HepG2 (cell line): ENCODE measurements around the gene PAXX. TPM values are rescaled to one million over a fixed set of nuclear protein-coding genes. Genes with fewer than 3 reads are reported as not detected.
A peak's percentile ranks its signal among the peaks of the same experiment; 100 is the strongest.

ENCODE experiments used
- ATF1 ChIP-seq: IDR thresholded peaks from 2 replicates; pipeline ENCODE4 v1.6.1; 2016; ENCODE audit warnings: mild to moderate bottlenecking, control low read depth
- BRCA1 ChIP-seq: sonication (generic); formaldehyde crosslinking; IDR thresholded peaks from 2 replicates; pipeline ENCODE4 v1.4.0; 2020; ENCODE audit warnings: missing genetic modification reagents
- CC2D1A ChIP-seq: sonication (generic); formaldehyde crosslinking; IDR thresholded peaks from 2 replicates; pipeline ENCODE4 v1.8.1; 2023; ENCODE audit warnings: mild to moderate bottlenecking, missing genetic modification reagents
- ERF ChIP-seq: IDR thresholded peaks from 2 replicates; pipeline ENCODE4 v1.6.1; 2018; ENCODE audit warnings: missing biosample characterization, missing genetic modification reagents
- FOXM1 ChIP-seq: sonication (generic); formaldehyde crosslinking; IDR thresholded peaks from 2 replicates; pipeline ENCODE4 v1.5.0; 2020; ENCODE audit warnings: missing genetic modification reagents
- HNF4A ChIP-seq: sonication (generic); formaldehyde crosslinking; IDR thresholded peaks from 2 replicates; pipeline ENCODE4 v1.4.0; 2020; ENCODE audit warnings: missing genetic modification reagents
- LCORL ChIP-seq, 2 experiments: fragments of 450-650 bp in 1 of 2; sonication (generic) in 1 of 2; formaldehyde crosslinking in 1 of 2; IDR thresholded peaks; 2 replicates each; pipeline versions ENCODE4 v1.5.0 to v1.6.1; 2017 to 2020; ENCODE audit warnings: antibody characterized with exemption in 1 of 2, missing genetic modification reagents in 1 of 2
- MAF1 ChIP-seq: sonication (generic); formaldehyde crosslinking; IDR thresholded peaks from 2 replicates; pipeline ENCODE4 v1.5.0; 2020; ENCODE audit warnings: missing genetic modification reagents, borderline replicate concordance
- MIER3 ChIP-seq: IDR thresholded peaks from 2 replicates; pipeline ENCODE4 v1.6.1; 2016; ENCODE audit warnings: missing compliant biosample characterization, borderline replicate concordance
- NFIC ChIP-seq: IDR thresholded peaks from 2 replicates; pipeline ENCODE4 v1.6.1; 2012; ENCODE audit warnings: mild to moderate bottlenecking, low read length, inconsistent platforms
- NFRKB ChIP-seq: fragments of 450-650 bp; IDR thresholded peaks from 2 replicates; pipeline ENCODE4 v1.6.1; 2017
- RARG ChIP-seq: sonication (generic); formaldehyde crosslinking; IDR thresholded peaks from 2 replicates; pipeline ENCODE4 v1.4.0; 2020; ENCODE audit warnings: low read depth, mild to moderate bottlenecking, missing genetic modification reagents
- RFX3 ChIP-seq: IDR thresholded peaks from 2 replicates; pipeline ENCODE4 v1.6.1; 2016; ENCODE audit warnings: missing biosample characterization, missing genetic modification reagents
- SOX5 ChIP-seq: IDR thresholded peaks from 2 replicates; pipeline ENCODE4 v1.6.1; 2016; ENCODE audit warnings: borderline replicate concordance
- SSRP1 ChIP-seq: IDR thresholded peaks from 2 replicates; pipeline ENCODE4 v1.6.1; 2016; ENCODE audit warnings: control low read depth
- ZFP36 ChIP-seq: fragments of 150-350 bp; IDR thresholded peaks from 2 replicates; pipeline ENCODE4 v1.6.1; 2018; ENCODE audit warnings: borderline replicate concordance, low read length, low read depth; ENCODE audit not compliant: partially characterized antibody
- ZMYM2 ChIP-seq: sonication (generic); formaldehyde crosslinking; IDR thresholded peaks from 2 replicates; pipeline ENCODE4 v1.8.0; 2022; ENCODE audit warnings: mild to moderate bottlenecking, missing genetic modification reagents
- ZMYM3 ChIP-seq: sonication (generic); formaldehyde crosslinking; IDR thresholded peaks from 2 replicates; pipeline ENCODE4 v1.5.1; 2020; ENCODE audit warnings: mild to moderate bottlenecking, missing genetic modification reagents
- ZNF337 ChIP-seq: sonication (generic); formaldehyde crosslinking; IDR thresholded peaks from 2 replicates; pipeline ENCODE4 v1.5.1; 2020; ENCODE audit warnings: missing genetic modification reagents, low read depth, mild to moderate bottlenecking, borderline replicate concordance
- ZNF670 ChIP-seq: sonication (generic); formaldehyde crosslinking; IDR thresholded peaks from 2 replicates; pipeline ENCODE4 v1.8.0; 2022; ENCODE audit warnings: mild to moderate bottlenecking, missing genetic modification reagents, borderline replicate concordance
- ZNF749 ChIP-seq: sonication (generic); formaldehyde crosslinking; IDR thresholded peaks from 2 replicates; pipeline ENCODE4 v1.8.0; 2022; ENCODE audit warnings: mild to moderate bottlenecking, missing genetic modification reagents, moderate library complexity, borderline replicate concordance
- ZSCAN25 ChIP-seq: sonication (generic); formaldehyde crosslinking; IDR thresholded peaks from 2 replicates; pipeline ENCODE4 v1.8.0; 2022; ENCODE audit warnings: mild to moderate bottlenecking, missing genetic modification reagents
- ZSCAN31 ChIP-seq: sonication (generic); formaldehyde crosslinking; IDR thresholded peaks from 2 replicates; pipeline ENCODE4 v1.5.0; 2020; ENCODE audit warnings: low read depth, mild to moderate bottlenecking, missing genetic modification reagents
- polyA plus RNA-seq, 8 experiments: library from polyadenylated mRNA; depleted of rRNA in 3 of 8; stranded (reverse) in 7 of 8; unstranded in 1 of 8; fragments of >200 nt; fragmentation: Illumina TruSeq in 4 of 8; extraction: Trizol in 4 of 8; gene quantifications; 2 replicates each; pipeline versions ENCODE4 v1.2.1 to v1.2.3, GENCODE V29; 2011 to 2016; ENCODE audit warnings: low read depth in 4 of 8, missing spikeins in 1 of 8, mixed read lengths in 1 of 8; ENCODE audit not compliant: insufficient read depth in 1 of 8
- total RNA-seq, 5 experiments: library from RNA; depleted of rRNA; stranded (reverse); fragments of >200 nt; fragmentation: Illumina TruSeq; extraction: Trizol; gene quantifications; 2 replicates each; pipeline ENCODE4 v1.2.3, GENCODE V29; 2016; ENCODE audit warnings: low read depth in 1 of 5
- TF ChIP-seq, protein P1 (sequence below): sonication (generic); formaldehyde crosslinking; IDR thresholded peaks from 2 replicates; pipeline ENCODE4 v1.5.1; 2020; ENCODE audit warnings: mild to moderate bottlenecking, moderate library complexity, missing genetic modification reagents
- TF ChIP-seq, protein P2 (sequence below): sonication (generic); formaldehyde crosslinking; IDR thresholded peaks from 2 replicates; pipeline ENCODE4 v1.4.0; 2020; ENCODE audit warnings: missing genetic modification reagents
- TF ChIP-seq, protein P3 (sequence below): sonication (generic); formaldehyde crosslinking; IDR thresholded peaks from 2 replicates; pipeline ENCODE4 v1.8.1; 2023; ENCODE audit warnings: missing genetic modification reagents, mild to moderate bottlenecking, borderline replicate concordance
- TF ChIP-seq, protein P4 (sequence below): IDR thresholded peaks from 2 replicates; pipeline ENCODE4 v1.6.1; 2016; ENCODE audit warnings: control low read depth

The PAXX gene
- total and polyA plus RNA-seq, 2 of the 13 experiments (the other 11 are each of a cell fraction or from before 2014, with no cell fraction given), result 14.0 to 31.9 TPM

DNA sequence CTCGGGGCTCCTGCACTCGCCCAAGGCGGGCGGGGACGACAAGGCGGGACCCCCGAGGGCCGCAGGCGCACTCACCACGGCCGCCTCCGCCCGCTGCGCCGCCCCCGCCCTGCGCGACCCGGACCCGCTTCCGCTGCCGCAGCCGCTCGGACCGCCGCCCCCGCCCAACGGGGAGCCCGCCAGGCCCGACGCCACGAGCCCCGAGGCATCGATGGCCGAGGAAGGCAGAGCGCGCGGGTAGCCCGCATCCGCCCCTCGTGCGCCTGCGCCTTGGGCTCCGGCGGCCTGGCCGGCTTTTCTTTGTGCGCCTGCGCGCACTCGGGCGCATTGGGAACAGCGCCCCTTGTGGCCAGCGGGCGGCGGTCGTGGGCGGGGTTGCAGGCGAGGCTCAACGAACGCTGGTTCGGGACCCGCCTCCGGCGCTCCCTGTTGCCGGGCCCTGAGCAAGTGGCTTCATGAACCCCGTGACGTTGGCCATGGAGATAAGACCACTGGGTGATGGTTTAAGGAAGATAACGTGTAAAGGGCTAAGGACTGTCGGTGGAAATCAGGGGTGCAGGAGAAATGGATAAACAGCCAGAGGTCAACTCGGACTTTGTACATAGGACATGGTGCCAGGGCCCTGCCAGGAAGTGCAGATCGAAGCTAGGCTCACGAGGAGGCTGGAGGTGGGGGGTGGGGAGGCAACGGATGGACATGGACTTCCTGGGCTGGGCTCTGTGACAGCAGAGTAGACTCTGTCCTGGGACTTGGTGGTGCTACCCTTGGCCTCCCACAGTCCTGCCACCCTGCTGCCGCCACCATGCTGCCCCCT is 47.5 kb upstream of the PAXX start, which contains the start of the genes C8G and FBXW5 (continued):
- TF ChIP-seq, protein P1, sequence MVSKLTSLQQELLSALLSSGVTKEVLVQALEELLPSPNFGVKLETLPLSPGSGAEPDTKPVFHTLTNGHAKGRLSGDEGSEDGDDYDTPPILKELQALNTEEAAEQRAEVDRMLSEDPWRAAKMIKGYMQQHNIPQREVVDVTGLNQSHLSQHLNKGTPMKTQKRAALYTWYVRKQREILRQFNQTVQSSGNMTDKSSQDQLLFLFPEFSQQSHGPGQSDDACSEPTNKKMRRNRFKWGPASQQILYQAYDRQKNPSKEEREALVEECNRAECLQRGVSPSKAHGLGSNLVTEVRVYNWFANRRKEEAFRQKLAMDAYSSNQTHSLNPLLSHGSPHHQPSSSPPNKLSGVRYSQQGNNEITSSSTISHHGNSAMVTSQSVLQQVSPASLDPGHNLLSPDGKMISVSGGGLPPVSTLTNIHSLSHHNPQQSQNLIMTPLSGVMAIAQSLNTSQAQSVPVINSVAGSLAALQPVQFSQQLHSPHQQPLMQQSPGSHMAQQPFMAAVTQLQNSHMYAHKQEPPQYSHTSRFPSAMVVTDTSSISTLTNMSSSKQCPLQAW, result peak; percentile 37; the same call in 1 of the 2 replicates
- TF ChIP-seq, protein P2, sequence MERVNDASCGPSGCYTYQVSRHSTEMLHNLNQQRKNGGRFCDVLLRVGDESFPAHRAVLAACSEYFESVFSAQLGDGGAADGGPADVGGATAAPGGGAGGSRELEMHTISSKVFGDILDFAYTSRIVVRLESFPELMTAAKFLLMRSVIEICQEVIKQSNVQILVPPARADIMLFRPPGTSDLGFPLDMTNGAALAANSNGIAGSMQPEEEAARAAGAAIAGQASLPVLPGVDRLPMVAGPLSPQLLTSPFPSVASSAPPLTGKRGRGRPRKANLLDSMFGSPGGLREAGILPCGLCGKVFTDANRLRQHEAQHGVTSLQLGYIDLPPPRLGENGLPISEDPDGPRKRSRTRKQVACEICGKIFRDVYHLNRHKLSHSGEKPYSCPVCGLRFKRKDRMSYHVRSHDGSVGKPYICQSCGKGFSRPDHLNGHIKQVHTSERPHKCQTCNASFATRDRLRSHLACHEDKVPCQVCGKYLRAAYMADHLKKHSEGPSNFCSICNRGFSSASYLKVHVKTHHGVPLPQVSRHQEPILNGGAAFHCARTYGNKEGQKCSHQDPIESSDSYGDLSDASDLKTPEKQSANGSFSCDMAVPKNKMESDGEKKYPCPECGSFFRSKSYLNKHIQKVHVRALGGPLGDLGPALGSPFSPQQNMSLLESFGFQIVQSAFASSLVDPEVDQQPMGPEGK (CRISPR knock-in tag), result peak; percentile 71; the same call in 1 of the 2 replicates
- TF ChIP-seq, protein P3, sequence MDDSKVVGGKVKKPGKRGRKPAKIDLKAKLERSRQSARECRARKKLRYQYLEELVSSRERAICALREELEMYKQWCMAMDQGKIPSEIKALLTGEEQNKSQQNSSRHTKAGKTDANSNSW (CRISPR knock-in tag), result no peak
- TF ChIP-seq ZMYM3, result peak; percentile 43; the same call in 1 of the 2 replicates
- no peak for TF ChIP-seq MIER3 (CRISPR knock-in tag)
- peak; percentile 72; the same call in 1 of the 2 replicates for TF ChIP-seq ZSCAN31
- no peak for TF ChIP-seq SSRP1 (CRISPR knock-in tag)
- no peak for TF ChIP-seq CC2D1A (CRISPR knock-in tag)
- TF ChIP-seq ZFP36, result peak; percentile 52
- TF ChIP-seq ZNF670 (CRISPR knock-in tag), result peak; percentile 85
- no peak for TF ChIP-seq ZSCAN25 (CRISPR knock-in tag)
- TF ChIP-seq LCORL (IDR thresholded peaks at IDR 0.05), result no peak
- TF ChIP-seq LCORL (CRISPR knock-in tag; IDR thresholded peaks at IDR 0.05), result peak; percentile 61
- TF ChIP-seq ZNF749 (CRISPR knock-in tag), result peak; percentile 78; the same call in 1 of the 2 replicates
- TF ChIP-seq ERF (CRISPR knock-in tag), result peak; percentile 84
- TF ChIP-seq ZNF337 (CRISPR knock-in tag), result no peak
- TF ChIP-seq MAF1 (CRISPR knock-in tag), result no peak
- no peak for TF ChIP-seq RFX3 (CRISPR knock-in tag)
- TF ChIP-seq, protein P4, sequence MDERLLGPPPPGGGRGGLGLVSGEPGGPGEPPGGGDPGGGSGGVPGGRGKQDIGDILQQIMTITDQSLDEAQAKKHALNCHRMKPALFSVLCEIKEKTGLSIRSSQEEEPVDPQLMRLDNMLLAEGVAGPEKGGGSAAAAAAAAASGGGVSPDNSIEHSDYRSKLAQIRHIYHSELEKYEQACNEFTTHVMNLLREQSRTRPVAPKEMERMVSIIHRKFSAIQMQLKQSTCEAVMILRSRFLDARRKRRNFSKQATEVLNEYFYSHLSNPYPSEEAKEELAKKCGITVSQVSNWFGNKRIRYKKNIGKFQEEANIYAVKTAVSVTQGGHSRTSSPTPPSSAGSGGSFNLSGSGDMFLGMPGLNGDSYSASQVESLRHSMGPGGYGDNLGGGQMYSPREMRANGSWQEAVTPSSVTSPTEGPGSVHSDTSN (CRISPR knock-in tag), result no peak
- peak; percentile 37 for TF ChIP-seq SOX5 (CRISPR knock-in tag)
- no peak for TF ChIP-seq NFIC
- peak; percentile 98 for TF ChIP-seq ZMYM2 (CRISPR knock-in tag)
- peak; percentile 17; the same call in 1 of the 2 replicates for TF ChIP-seq BRCA1 (CRISPR knock-in tag)
- TF ChIP-seq FOXM1 (CRISPR knock-in tag), result no peak
- peak; percentile 77; the same call in 1 of the 2 replicates for TF ChIP-seq RARG
- TF ChIP-seq ATF1, result no peak
- TF ChIP-seq NFRKB, result no peak
- peak; percentile 80 for TF ChIP-seq HNF4A (CRISPR knock-in tag)
